ENCODE measurements around the gene CTNNB1.

GRCh38 chr3:41205591-41205990, 6.3 kb downstream of the CTNNB1 start:
- no peak for TF ChIP-seq POLR2A (IDR thresholded peaks at IDR 0.05)
- TF ChIP-seq CTCF (IDR thresholded peaks at IDR 0.05): no peak
- no peak for TF ChIP-seq POLR2AphosphoS5 (IDR thresholded peaks at IDR 0.05)
- TF ChIP-seq EP300 (IDR thresholded peaks at IDR 0.05): no peak
